Peyer's patch (tissue), 4 donors: ENCODE results near the gene ACAD8. TPM values are rescaled to one million over a fixed set of nuclear protein-coding genes. Genes with fewer than 3 reads are reported as not detected.

Source experiments
- DNase-seq, 3 donors: peaks; one replicate each; pipeline ENCODE4 v3.0.0-alpha.2; 2017 to 2019
- H3K27ac ChIP-seq, 4 donors: fragments of 200-600 bp; sonication (generic); one replicate each; pipeline ENCODE4 v1.5.1; 2016 to 2019
- H3K27me3 ChIP-seq, 2 donors: fragments of 200-600 bp; sonication (generic); one replicate each; pipeline ENCODE4 v1.5.1; 2019
- H3K36me3 ChIP-seq, 3 donors: fragments of 200-600 bp; sonication (generic); one replicate each; pipeline ENCODE4 v1.5.1; 2016 to 2019
- H3K4me1 ChIP-seq, 4 donors: fragments of 200-600 bp; sonication (generic); one replicate each; pipeline ENCODE4 v1.5.1; 2016 to 2019
- H3K4me3 ChIP-seq, 4 donors: fragments of 200-600 bp; sonication (generic); 1 replicate in 3 of 4; 2 replicates in 1 of 4; pipeline ENCODE4 v1.5.1; 2016 to 2019; ENCODE audit warnings: mild to moderate bottlenecking in 1 of 4
- H3K9me3 ChIP-seq, 4 donors: fragments of 200-600 bp; sonication (generic); one replicate each; pipeline ENCODE4 v1.5.1; 2016 to 2019; ENCODE audit warnings: mild to moderate bottlenecking in 1 of 4
- CTCF ChIP-seq, 6 experiments: fragments of 450-650 bp in 4 of 6; fragments of 200-600 bp in 2 of 6; sonication (generic) in 1 of 6; IDR thresholded peaks; one replicate each; pipeline ENCODE4 v1.5.1; 2017 to 2019; ENCODE audit warnings: antibody characterized with exemption in 6 of 6, mild to moderate bottlenecking in 3 of 6, moderate library complexity in 1 of 6
- POLR2A ChIP-seq, 2 donors: fragments of 450-650 bp; IDR thresholded peaks; one replicate each; pipeline ENCODE4 v1.5.1; 2017; ENCODE audit warnings: antibody characterized with exemption in 2 of 2, mild to moderate bottlenecking in 2 of 2, moderate library complexity in 2 of 2
- total RNA-seq, 4 donors: library from RNA; depleted of rRNA; stranded (reverse); fragments of >200 nt; gene quantifications; one replicate each; pipeline ENCODE4 v1.1.0, GENCODE V29; 2016

Gene ACAD8
- total RNA-seq = 10 to 100 TPM; 30.4 to 44.5 (median 36.9) TPM

DNA sequence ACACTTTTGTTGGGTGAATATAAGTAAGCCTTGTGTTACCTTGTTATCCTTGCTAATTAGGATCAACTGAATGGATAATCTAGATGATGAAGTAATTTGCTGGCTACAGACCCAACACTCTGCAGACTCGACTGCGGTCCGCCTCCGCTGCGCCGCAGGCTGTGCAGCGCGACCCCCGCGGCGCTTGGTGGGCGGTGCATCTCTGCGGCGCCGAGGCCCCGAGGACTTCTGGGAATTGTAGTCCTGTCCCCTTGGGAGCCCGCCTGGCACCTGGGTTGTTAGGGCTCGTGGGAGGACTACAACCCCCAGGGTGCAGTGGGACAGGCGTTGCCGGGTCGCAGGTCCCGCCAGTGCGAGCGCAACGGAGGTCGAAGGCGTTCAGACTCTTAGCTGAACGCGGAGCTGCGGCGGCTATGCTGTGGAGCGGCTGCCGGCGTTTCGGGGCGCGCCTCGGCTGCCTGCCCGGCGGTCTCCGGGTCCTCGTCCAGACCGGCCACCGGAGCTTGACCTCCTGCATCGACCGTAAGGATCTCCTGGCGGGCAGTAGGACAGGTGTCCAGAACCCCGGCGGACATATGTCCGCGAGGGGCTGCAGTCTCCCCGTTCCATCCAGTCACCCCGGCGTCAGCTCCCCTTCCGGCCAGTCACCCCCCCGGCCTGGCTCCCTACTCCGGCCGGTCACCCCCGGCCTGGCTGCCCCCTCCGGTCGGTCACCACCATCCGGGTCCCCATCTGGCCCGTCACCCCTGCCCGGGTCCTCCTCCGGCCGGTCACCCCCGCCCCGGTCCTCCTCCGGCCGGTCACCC, at the start of gene ACAD8, which contains the start of gene THYN1:
TSS of gene ACAD8 (plus strand) at position 381 of the 806 bp plus-strand sequence. CDS start at position 414, 33 bp downstream.
TSS of gene THYN1 (minus strand) at position 165 of the 806 bp plus-strand sequence. CDS start 470 bp downstream, outside the sequence.
- peak in 5 of 6 experiments; percentile 39 to 61 (median 57) for TF ChIP-seq CTCF (IDR thresholded peaks at IDR 0.05)
- peak; percentile 57 to 63 for TF ChIP-seq POLR2A (IDR thresholded peaks at IDR 0.05)
- H3K36me3 ChIP-seq = peaks cover 0 to 39% (median 0%) of the 10 kb centered on the region in 3 donors

DNA sequence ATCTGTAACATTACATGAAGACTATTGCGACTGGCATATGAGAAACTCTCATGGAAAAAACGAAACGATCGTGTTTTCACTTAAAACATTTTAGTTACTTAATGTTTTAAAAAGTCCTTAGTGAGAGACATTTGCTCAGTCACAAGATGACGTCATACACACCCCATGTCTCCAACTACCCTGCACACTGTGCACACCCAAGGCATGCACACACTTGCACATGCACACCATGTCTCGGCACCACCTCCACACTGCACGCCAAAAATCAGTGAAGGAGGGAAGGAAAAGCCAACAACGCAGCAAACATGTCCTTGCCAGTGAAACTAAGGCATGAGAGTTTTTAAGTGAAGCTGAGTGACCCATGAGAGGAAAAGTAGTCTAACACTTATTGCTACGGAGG, 47.6 kb upstream of the ACAD8 start:
- TF ChIP-seq POLR2A (IDR thresholded peaks at IDR 0.05) (no peak), CTCF (IDR thresholded peaks at IDR 0.05) (no peak)
- Histone ChIP-seq H3K9me3 (no peaks in the 10 kb centered on the region), H3K4me1 (no peaks in the 10 kb centered on the region), H3K4me3 (no peak overlapping the region), H3K36me3 (peaks cover 0 to 71% (median 0%) of the 10 kb centered on the region in 3 donors), H3K27me3 (no peaks in the 10 kb centered on the region), H3K27ac (no peak overlapping the region)
- DNase-seq = no peak

More for the DNA sequence above, at the start of gene ACAD8, which contains the start of gene THYN1:
- Histone ChIP-seq H3K4me3 (peak within 1 kb of the TSS; percentile 82 to 94 (median 90)), H3K9me3 (no peaks in the 10 kb centered on the region), H3K27ac (peak within 1 kb of the TSS; percentile 66 to 78 (median 68)), H3K27me3 (no peaks in the 10 kb centered on the region), H3K4me1 (peaks cover 0 to 21% (median 3%) of the 10 kb centered on the region in 4 donors)
- peak; percentile 95 to 98 (median 95) for DNase-seq

DNA sequence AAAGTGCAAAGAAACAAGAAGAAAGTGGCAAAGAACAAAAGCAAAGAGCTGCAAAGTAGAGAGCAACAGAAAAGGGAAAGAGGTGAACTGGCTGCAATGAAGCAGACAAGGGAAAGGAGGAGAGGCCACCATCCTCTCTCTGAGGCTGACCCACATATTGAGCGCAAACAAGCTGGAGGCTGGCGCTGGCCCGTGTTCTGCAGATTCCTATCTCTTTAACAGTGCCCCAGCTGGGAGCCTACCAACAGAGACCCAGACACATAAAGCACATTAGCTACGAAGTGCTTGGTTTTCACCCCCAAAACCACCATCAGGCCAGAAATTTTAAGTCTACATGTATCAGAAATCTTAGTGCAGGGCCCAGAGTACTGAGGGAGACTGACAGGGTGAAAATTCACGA, 47.2 kb upstream of the ACAD8 start:
- no peaks in the 10 kb centered on the region for H3K9me3 ChIP-seq
- H3K4me1 ChIP-seq = no peaks in the 10 kb centered on the region
- no peak for TF ChIP-seq POLR2A (IDR thresholded peaks at IDR 0.05)
- no peak for TF ChIP-seq CTCF (IDR thresholded peaks at IDR 0.05)
- DNase-seq = no peak
- H3K4me3 ChIP-seq = no peak overlapping the region
- H3K36me3 ChIP-seq = peaks cover 0 to 68% (median 0%) of the 10 kb centered on the region in 3 donors
- H3K27me3 ChIP-seq = no peaks in the 10 kb centered on the region
- H3K27ac ChIP-seq = no peak overlapping the region

GRCh38 chr11:134207538-134208239, 45.7 kb upstream of the ACAD8 start:
- Histone ChIP-seq H3K9me3 (no peaks in the 10 kb centered on the region), H3K27ac (no peak overlapping the region), H3K27me3 (no peaks in the 10 kb centered on the region), H3K4me3 (no peak overlapping the region), H3K4me1 (no peaks in the 10 kb centered on the region), H3K36me3 (peaks cover 0 to 55% (median 0%) of the 10 kb centered on the region in 3 donors)
- peak; percentile 55 to 83 (median 61) for DNase-seq
- TF ChIP-seq CTCF (IDR thresholded peaks at IDR 0.05) (peak; percentile 39 to 74 (median 70)), POLR2A (IDR thresholded peaks at IDR 0.05) (no peak)

DNA sequence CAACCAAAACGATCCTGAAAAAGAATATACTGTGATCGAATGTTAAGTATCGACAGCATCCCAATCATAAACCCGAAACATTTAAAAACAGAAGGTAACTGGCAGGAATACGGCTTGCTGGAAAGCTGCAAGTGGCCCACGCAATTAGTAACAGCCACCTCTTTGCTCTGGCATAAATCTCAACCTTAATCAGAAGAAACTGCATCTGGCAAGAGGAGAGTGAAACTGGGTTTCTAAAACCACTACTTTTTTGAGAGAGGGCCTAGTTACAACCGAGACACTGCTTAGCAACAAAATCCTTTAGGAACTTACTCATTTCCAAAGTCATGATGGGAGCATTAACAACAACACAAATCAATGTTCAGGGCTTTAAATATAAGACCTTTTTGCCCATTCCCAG, 37.5 kb upstream of the ACAD8 start:
- Histone ChIP-seq H3K4me3 (no peak overlapping the region), H3K36me3 (peaks cover 0 to 24% (median 0%) of the 10 kb centered on the region in 3 donors), H3K27me3 (no peaks in the 10 kb centered on the region), H3K27ac (no peak overlapping the region), H3K9me3 (no peaks in the 10 kb centered on the region), H3K4me1 (no peaks in the 10 kb centered on the region)
- TF ChIP-seq POLR2A (IDR thresholded peaks at IDR 0.05) = no peak
- no peak for TF ChIP-seq CTCF (IDR thresholded peaks at IDR 0.05)
- DNase-seq = no peak
